Nephron progenitor cell (in vitro differentiated cells): Measurements from ENCODE around the gene INTS6.

Experiments used
- DNase-seq: peaks from one replicate; pipeline ENCODE4 v3.0.0; 2021
- H3K27ac Mint-ChIP-seq: 2 replicates; pipeline ENCODE4 v1.8.0; 2021; ENCODE audit warnings: mild to moderate bottlenecking, moderate library complexity, mixed read lengths
- H3K27me3 Mint-ChIP-seq: 2 replicates; pipeline ENCODE4 v1.8.0; 2021; ENCODE audit warnings: mild to moderate bottlenecking, low read depth, mixed read lengths; ENCODE audit not compliant: poor library complexity
- H3K36me3 Mint-ChIP-seq: 2 replicates; pipeline ENCODE4 v1.8.0; 2021; ENCODE audit warnings: low read depth, mixed read lengths
- H3K4me1 Mint-ChIP-seq: 2 replicates; pipeline ENCODE4 v1.8.0; 2021; ENCODE audit warnings: mixed read lengths
- H3K4me3 Mint-ChIP-seq: 2 replicates; pipeline ENCODE4 v1.8.0; 2021; ENCODE audit warnings: mild to moderate bottlenecking, moderate library complexity, mixed read lengths
- H3K9me3 Mint-ChIP-seq: 2 replicates; pipeline ENCODE4 v1.8.0; 2021; ENCODE audit warnings: mild to moderate bottlenecking, moderate library complexity, mixed read lengths
- CTCF ChIP-seq: fragments of 200-600 bp; sonication (generic); IDR thresholded peaks from 2 replicates; pipeline ENCODE4 v1.5.0; 2021; ENCODE audit warnings: antibody characterized with exemption

The INTS6 gene

GRCh38 chr13:51347099-51347498, 105.7 kb downstream of the INTS6 start:
- H3K4me3 Mint-ChIP-seq = no peak overlapping the region
- no peak for DNase-seq
- peaks cover 10% of the 10 kb centered on the region for H3K4me1 Mint-ChIP-seq
- TF ChIP-seq CTCF = no peak
- H3K27me3 Mint-ChIP-seq = peaks cover 3% of the 10 kb centered on the region
- no peak overlapping the region for H3K27ac Mint-ChIP-seq
- no peaks in the 10 kb centered on the region for H3K9me3 Mint-ChIP-seq
- H3K36me3 Mint-ChIP-seq = no peaks in the 10 kb centered on the region

GRCh38 chr13:51346397-51346796, 106.4 kb downstream of the INTS6 start:
- H3K4me1 Mint-ChIP-seq = peaks cover 10% of the 10 kb centered on the region
- H3K27me3 Mint-ChIP-seq = peaks cover 3% of the 10 kb centered on the region
- H3K4me3 Mint-ChIP-seq = no peak overlapping the region
- DNase-seq = no peak
- H3K9me3 Mint-ChIP-seq = no peaks in the 10 kb centered on the region
- H3K27ac Mint-ChIP-seq = no peak overlapping the region
- H3K36me3 Mint-ChIP-seq = no peaks in the 10 kb centered on the region
- no peak for TF ChIP-seq CTCF

DNA sequence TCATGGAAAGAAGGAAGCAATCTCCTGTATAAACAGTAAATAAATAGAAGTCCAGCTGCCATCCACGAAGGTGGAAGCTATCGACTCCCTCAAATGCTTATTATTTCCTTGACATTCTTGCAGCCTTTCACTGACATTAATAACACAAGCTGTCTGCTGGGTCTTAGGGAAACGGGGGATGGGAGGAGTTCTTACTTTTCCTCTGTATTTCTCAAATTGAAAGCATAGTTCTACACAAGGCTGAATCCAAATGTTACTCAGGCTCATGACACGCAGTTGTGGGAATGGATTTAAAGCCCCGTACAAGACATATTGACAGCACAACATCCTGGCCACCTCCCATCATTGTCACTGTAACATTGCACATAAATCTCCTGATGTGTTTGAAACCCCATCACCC, 109.4 kb downstream of the INTS6 start:
- Mint-ChIP-seq H3K36me3 (no peaks in the 10 kb centered on the region), H3K27me3 (peaks cover 7% of the 10 kb centered on the region), H3K4me1 (peaks cover 10% of the 10 kb centered on the region), H3K27ac (no peak overlapping the region), H3K9me3 (no peaks in the 10 kb centered on the region), H3K4me3 (no peak overlapping the region)
- DNase-seq = no peak
- no peak for TF ChIP-seq CTCF

DNA sequence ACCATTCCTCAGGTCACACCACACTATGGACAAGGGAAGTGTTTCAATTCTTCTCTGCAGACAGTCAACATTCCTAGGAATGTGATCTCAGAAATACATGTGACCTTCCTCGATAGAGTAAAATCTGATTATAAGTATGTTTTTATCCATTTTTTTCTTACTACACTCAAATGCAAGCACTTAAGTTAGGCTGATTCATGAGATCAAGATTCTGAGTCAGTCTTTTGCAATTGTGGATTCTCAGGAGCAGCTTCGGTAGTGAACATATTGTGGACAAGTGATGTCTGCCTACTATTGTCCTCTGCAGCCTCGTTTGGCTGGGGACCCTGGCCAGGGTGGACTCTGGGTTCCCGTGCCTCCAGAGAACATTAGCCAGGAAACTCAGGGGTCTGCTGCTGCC, 110.1 kb downstream of the INTS6 start:
- H3K4me1 Mint-ChIP-seq = peaks cover 10% of the 10 kb centered on the region
- DNase-seq = no peak
- H3K36me3 Mint-ChIP-seq = no peaks in the 10 kb centered on the region
- peaks cover 10% of the 10 kb centered on the region for H3K27me3 Mint-ChIP-seq
- H3K27ac Mint-ChIP-seq = no peak overlapping the region
- TF ChIP-seq CTCF = no peak
- H3K4me3 Mint-ChIP-seq = no peak overlapping the region
- H3K9me3 Mint-ChIP-seq = no peaks in the 10 kb centered on the region

GRCh38 chr13:51341791-51342190, 111.0 kb downstream of the INTS6 start:
- Mint-ChIP-seq H3K9me3 (no peaks in the 10 kb centered on the region), H3K4me1 (peaks cover 10% of the 10 kb centered on the region), H3K4me3 (no peak overlapping the region), H3K27me3 (peaks cover 12% of the 10 kb centered on the region), H3K27ac (no peak overlapping the region), H3K36me3 (no peaks in the 10 kb centered on the region)
- TF ChIP-seq CTCF = no peak
- DNase-seq = no peak

- H3K4me1 Mint-ChIP-seq = peaks cover 10% of the 10 kb centered on the region
- H3K27ac Mint-ChIP-seq = peak overlapping the region; percentile 29
- H3K4me3 Mint-ChIP-seq = no peak overlapping the region
- DNase-seq = no peak
- no peak for TF ChIP-seq CTCF
- no peaks in the 10 kb centered on the region for H3K9me3 Mint-ChIP-seq
- no peaks in the 10 kb centered on the region for H3K36me3 Mint-ChIP-seq
- peaks cover 17% of the 10 kb centered on the region for H3K27me3 Mint-ChIP-seq
These were observed 111.6 kb downstream of the INTS6 start for GRCh38 chr13:51341232-51341631.
